ENCODE results near the gene NCOA6.
A peak's percentile ranks its signal among the peaks of the same experiment; 100 is the strongest.

The NCOA6 gene

GRCh38 chr20:34825530-34826362 lies at the start of gene NCOA6:
Gene NCOA6, minus strand, starts transcription at chr20:34825651. Its CDS starts 43,296 bp downstream, at chr20:34782355.
- no peak for TF ChIP-seq ZNF274 (IDR thresholded peaks at IDR 0.05; ENCODE audit: low read depth, low read length)
- peak within 1 kb of the TSS; percentile 70 for H3K4me3 ChIP-seq (ENCODE audit: low read length)

- no peak for TF ChIP-seq ZNF274 (IDR thresholded peaks at IDR 0.05; ENCODE audit: low read depth, low read length)
- H3K4me3 ChIP-seq (ENCODE audit: low read length), result no peak overlapping the region
These were observed 48.7 kb upstream of the NCOA6 start for GRCh38 chr20:34874094-34874654.

GRCh38 chr20:34873583-34874093 lies 48.2 kb upstream of the NCOA6 start:
- H3K4me3 ChIP-seq (ENCODE audit: low read length), result no peak overlapping the region
- no peak for TF ChIP-seq ZNF274 (IDR thresholded peaks at IDR 0.05; ENCODE audit: low read depth, low read length)

- no peak for TF ChIP-seq ZNF274 (IDR thresholded peaks at IDR 0.05; ENCODE audit: low read depth, low read length)
- H3K4me3 ChIP-seq (ENCODE audit: low read length), result peak within 1 kb of the TSS; percentile 42
These were observed 47.3 kb upstream of the NCOA6 start, which contains the start of gene GGT7 for GRCh38 chr20:34872622-34873224. Gene GGT7, minus strand, starts transcription at chr20:34872856. Its CDS starts 41 bp downstream, at chr20:34872815.

GRCh38 chr20:34871966-34872621 lies 46.6 kb upstream of the NCOA6 start:
- no peak for TF ChIP-seq ZNF274 (IDR thresholded peaks at IDR 0.05; ENCODE audit: low read depth, low read length)
- H3K4me3 ChIP-seq (ENCODE audit: low read length), result peak overlapping the region; percentile 28

- H3K4me3 ChIP-seq (ENCODE audit: low read length), result no peak overlapping the region
- no peak for TF ChIP-seq ZNF274 (IDR thresholded peaks at IDR 0.05; ENCODE audit: low read depth, low read length)
These were observed 46.0 kb upstream of the NCOA6 start for GRCh38 chr20:34871320-34871926.

GRCh38 chr20:34864216-34864615 lies 38.8 kb upstream of the NCOA6 start:
- no peak overlapping the region for H3K4me3 ChIP-seq (ENCODE audit: low read length)
- TF ChIP-seq ZNF274 (IDR thresholded peaks at IDR 0.05; ENCODE audit: low read depth, low read length), result no peak

- no peak overlapping the region for H3K4me3 ChIP-seq (ENCODE audit: low read length)
- no peak for TF ChIP-seq ZNF274 (IDR thresholded peaks at IDR 0.05; ENCODE audit: low read depth, low read length)
These were observed 38.0 kb upstream of the NCOA6 start for GRCh38 chr20:34863421-34863965.

- no peak for TF ChIP-seq ZNF274 (IDR thresholded peaks at IDR 0.05; ENCODE audit: low read depth, low read length)
- no peak overlapping the region for H3K4me3 ChIP-seq (ENCODE audit: low read length)
These were observed 37.3 kb upstream of the NCOA6 start for GRCh38 chr20:34862724-34863123.

GRCh38 chr20:34861386-34862084 lies 36.1 kb upstream of the NCOA6 start:
- TF ChIP-seq ZNF274 (IDR thresholded peaks at IDR 0.05; ENCODE audit: low read depth, low read length), result no peak

GRCh38 chr20:34859826-34860545 lies 34.5 kb upstream of the NCOA6 start:
- no peak for TF ChIP-seq ZNF274 (IDR thresholded peaks at IDR 0.05; ENCODE audit: low read depth, low read length)
- H3K4me3 ChIP-seq (ENCODE audit: low read length), result no peak overlapping the region

More at GRCh38 chr20:34861386-34862084, 36.1 kb upstream of the NCOA6 start:
- H3K4me3 ChIP-seq (ENCODE audit: low read length), result no peak overlapping the region

- H3K4me3 ChIP-seq (ENCODE audit: low read length), result no peak overlapping the region
- TF ChIP-seq ZNF274 (IDR thresholded peaks at IDR 0.05; ENCODE audit: low read depth, low read length), result no peak
These were observed 33.9 kb upstream of the NCOA6 start for GRCh38 chr20:34859367-34859766.
